GM19240 (cell line): ENCODE results near the gene YES1.
"Not testable (repeated sequence)": the region's sequence is repeated elsewhere in the genome, so short reads cannot be mapped to it uniquely, and the experiment has no call there.

Experiments
- DNase-seq: peaks from one replicate; pipeline ENCODE4 v3.0.0; 2011; ENCODE audit warnings: low spot score; ENCODE audit not compliant: insufficient read length

Gene YES1

GRCh38 chr18:730692-731091 is 81.3 kb downstream of the YES1 start:
- DNase-seq: no peak

- DNase-seq: not testable (repeated sequence)
These were observed 81.9 kb downstream of the YES1 start for GRCh38 chr18:730120-730519.

GRCh38 chr18:725646-726045 is 86.4 kb downstream of the YES1 start:
- no peak for DNase-seq

- no peak for DNase-seq
These were observed 88.4 kb downstream of the YES1 start for GRCh38 chr18:723541-724080.

- no peak for DNase-seq
These were observed 95.0 kb downstream of the YES1 start for GRCh38 chr18:717003-717402.

- no peak for DNase-seq
These were observed 96.4 kb downstream of the YES1 start for GRCh38 chr18:715626-716025.

- DNase-seq: no peak
These were observed 98.9 kb downstream of the YES1 start for GRCh38 chr18:713135-713490.

GRCh38 chr18:712401-713134 is 99.5 kb downstream of the YES1 start, which contains the start of gene ENOSF1:
Gene ENOSF1 (minus strand): TSS chr18:712630. CDS start chr18:712587, 43 bp downstream.
- peak; percentile 70 for DNase-seq

- peak; percentile 47 for DNase-seq
These were observed 100.2 kb downstream of the YES1 start for GRCh38 chr18:711657-712400.

GRCh38 chr18:711310-711656 is 100.8 kb downstream of the YES1 start:
- DNase-seq: no peak

GRCh38 chr18:710418-711300 is 101.4 kb downstream of the YES1 start:
- DNase-seq: no peak

- DNase-seq: no peak
These were observed 102.3 kb downstream of the YES1 start for GRCh38 chr18:709771-710170.

- DNase-seq: no peak
These were observed 103.9 kb downstream of the YES1 start for GRCh38 chr18:708096-708495.

GRCh38 chr18:706405-706804 is 105.6 kb downstream of the YES1 start:
- no peak for DNase-seq

- no peak for DNase-seq
These were observed 108.7 kb downstream of the YES1 start for GRCh38 chr18:703213-703967.

- DNase-seq: no peak
These were observed 114.2 kb downstream of the YES1 start for GRCh38 chr18:697800-698199.

- no peak for DNase-seq
These were observed 115.0 kb downstream of the YES1 start for GRCh38 chr18:697012-697411.

GRCh38 chr18:693466-694187 is 118.4 kb downstream of the YES1 start:
- DNase-seq: no peak

GRCh38 chr18:692824-693223 is 119.2 kb downstream of the YES1 start:
- DNase-seq: no peak

GRCh38 chr18:688323-688722 is 123.7 kb downstream of the YES1 start:
- DNase-seq: no peak
